T47D (cell line): ENCODE results near the gene RUSC2.
"Not testable (repeated sequence)": the region's sequence is repeated elsewhere in the genome, so short reads cannot be mapped to it uniquely, and the experiment has no call there.

Source experiments
- DNase-seq, 2 experiments: peaks; one replicate each; pipeline versions ENCODE4 v3.0.0 to v3.0.0-alpha.2; 2011 to 2012; ENCODE audit warnings: low read depth in 1 of 2, low spot score in 1 of 2
- JUND ChIP-seq: IDR thresholded peaks from 2 replicates; pipeline ENCODE4 v1.6.1; 2012; ENCODE audit warnings: low read depth
- in situ Hi-C: cut with HindIII; loops from 2 replicates; pipeline ENCODE4 v1.10.0; 2016; ENCODE audit warnings: low sequenced_read_pairs, low pct_unique_long_range_greater_than_20kb

The RUSC2 gene

GRCh38 chr9:35519692-35520363, 29.9 kb downstream of the RUSC2 start:
- TF ChIP-seq JUND = no peak
- DNase-seq = no peak
- in situ Hi-C loops = no loop called here

DNA sequence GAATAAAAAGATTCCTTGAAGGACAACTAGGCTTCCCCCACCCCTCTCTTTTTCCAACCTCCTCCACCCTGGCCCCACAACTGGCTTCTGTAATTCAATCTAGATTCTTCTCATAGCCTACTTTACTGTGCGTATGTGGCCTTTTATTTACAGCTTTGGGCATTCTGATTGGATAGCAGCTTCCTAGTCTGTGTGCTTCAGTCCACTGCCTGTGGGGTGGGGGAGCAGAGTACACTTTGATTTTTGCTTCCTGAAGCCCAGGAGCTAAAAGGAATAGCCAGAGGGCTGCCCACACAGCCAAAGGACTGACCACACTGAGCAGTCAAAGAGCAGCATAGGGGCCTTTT, 30.4 kb downstream of the RUSC2 start:
- peak in 1 of 2 experiments; percentile 64 for DNase-seq
- no peak for TF ChIP-seq JUND
- in situ Hi-C loops = no loop called here

DNA sequence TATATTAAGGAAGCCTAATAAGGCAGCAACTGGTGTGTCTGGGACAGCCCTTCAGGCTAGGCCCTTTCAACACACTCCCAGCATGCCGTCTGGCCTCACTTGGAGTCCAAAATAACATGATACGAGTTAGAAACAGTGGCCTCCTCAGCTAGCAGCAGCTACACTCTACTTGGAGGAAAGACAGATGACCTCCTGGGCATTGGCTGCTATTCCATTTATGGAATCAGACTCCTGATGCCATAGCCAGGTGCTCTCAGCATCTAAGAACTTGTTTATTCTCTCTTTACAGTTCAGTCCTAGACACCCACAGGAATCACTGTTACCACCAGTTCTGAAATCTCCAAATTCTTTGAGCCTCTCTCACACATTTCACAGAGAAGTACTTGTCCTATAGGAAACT, 31.8 kb downstream of the RUSC2 start:
- in situ Hi-C loops = no loop called here
- TF ChIP-seq JUND = no peak
- DNase-seq = no peak

DNA sequence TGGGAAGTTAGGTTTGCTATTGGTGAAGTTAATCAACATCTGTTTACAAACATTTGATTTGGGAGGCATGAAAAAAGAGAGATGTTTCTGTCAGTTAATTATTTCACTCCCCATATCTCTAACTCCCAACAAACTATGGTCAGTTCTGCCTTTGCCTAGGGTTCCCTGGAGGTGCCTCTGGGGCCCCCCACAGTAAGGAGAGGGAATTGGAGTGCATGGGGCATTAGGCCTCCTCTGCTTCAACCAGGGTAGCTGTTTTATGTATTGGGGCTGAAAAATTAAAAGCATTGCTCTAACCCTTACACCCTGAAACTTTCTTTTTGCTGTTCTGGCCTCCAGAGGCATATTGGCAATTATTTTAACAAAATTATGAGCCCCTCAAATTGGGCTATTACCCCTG, 32.3 kb downstream of the RUSC2 start:
- no peak for TF ChIP-seq JUND
- DNase-seq = no peak
- in situ Hi-C loops = no loop called here

- no peak for DNase-seq
- no peak for TF ChIP-seq JUND
- in situ Hi-C loops = no loop called here
Measured at GRCh38 chr9:35522700-35523099, 32.8 kb downstream of the RUSC2 start.

- in situ Hi-C loops, DNase-seq: not testable (repeated sequence)
Measured at GRCh38 chr9:35523556-35523955, 33.6 kb downstream of the RUSC2 start.

DNA sequence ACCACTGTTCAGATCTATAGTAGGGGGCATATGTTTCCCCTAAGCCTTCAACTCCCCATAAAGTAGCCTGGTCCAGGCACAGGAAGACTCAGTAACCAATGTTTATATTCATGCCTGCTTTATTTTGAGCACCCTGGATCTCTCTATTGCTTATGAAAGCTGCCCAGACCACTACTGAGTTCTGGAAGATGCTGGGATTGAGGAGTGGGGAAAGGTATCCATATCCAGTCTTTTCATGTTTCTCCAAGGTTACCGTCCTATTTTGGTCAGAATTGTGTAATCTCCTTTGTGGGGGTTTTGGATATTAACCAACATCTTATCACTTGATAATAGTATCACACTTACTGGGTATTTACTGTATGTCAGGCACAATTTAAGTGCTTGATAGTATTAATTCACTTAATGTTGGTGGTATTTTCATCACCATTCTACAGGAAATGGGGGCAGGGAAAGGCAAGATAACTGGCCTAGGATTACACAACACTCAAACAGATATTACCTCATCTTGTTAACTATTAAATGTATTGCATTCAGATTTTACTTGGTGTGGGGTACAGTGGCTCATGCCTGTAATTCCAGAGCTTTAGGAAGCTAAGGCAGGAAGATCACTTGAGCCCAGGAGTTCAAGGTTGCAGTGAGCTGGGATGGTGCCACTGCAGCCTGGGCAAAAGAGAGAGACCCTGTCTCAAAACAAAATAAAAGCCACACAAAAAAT, 36.3 kb downstream of the RUSC2 start:
- no peak for DNase-seq
- TF ChIP-seq JUND = no peak
- in situ Hi-C loops = no loop called here

- no peak for DNase-seq
- TF ChIP-seq JUND = no peak
- in situ Hi-C loops = no loop called here
Measured at GRCh38 chr9:35529161-35529823, 39.4 kb downstream of the RUSC2 start.

DNA sequence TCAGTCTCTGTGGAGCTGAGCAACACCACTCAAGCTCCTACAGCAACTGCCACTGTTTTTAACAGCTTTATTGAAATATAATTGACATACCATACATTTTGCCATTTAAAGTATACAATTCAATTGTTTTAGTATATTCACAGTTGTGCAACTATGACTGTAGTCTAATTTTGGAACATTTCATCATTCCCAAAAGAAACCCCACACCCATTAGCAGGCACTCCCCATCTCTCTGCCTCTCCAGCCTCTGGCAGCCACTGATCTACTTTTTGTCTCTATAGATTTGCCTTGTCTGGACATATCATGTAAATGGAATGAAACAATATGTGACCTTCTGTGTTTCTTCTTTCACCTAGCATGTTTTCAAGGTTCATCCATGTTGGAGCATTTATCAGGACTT, 43.5 kb downstream of the RUSC2 start:
- TF ChIP-seq JUND = no peak
- DNase-seq = no peak
- in situ Hi-C loops = no loop called here

GRCh38 chr9:35534921-35535320, 45.0 kb downstream of the RUSC2 start:
- in situ Hi-C loops, DNase-seq: not testable (repeated sequence)

DNA sequence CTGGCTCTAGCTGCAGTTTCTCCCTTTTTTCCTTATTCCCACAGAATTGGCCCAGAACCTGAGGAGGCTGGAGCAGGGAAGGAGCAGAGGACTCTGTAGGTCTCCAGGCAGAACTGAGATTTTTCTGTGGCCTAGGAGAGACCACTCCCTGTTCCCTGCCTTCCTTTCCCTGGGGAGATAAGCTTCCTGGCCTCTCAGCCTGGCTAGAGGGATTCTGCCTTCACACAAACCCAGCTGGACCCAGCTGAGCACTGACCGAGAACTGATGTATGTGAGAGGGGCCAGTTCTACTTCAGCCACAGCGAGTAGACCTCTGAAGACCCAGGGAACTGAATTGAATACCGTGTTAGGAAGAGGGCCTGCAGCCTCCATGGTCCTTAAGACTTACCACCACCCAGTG, 48.0 kb downstream of the RUSC2 start:
- in situ Hi-C loops = no loop called here
- TF ChIP-seq JUND = no peak
- DNase-seq = no peak

- in situ Hi-C loops = no loop called here
- DNase-seq = no peak
- no peak for TF ChIP-seq JUND
Measured at GRCh38 chr9:35538361-35539234, 48.7 kb downstream of the RUSC2 start.
